Osteocyte (in vitro differentiated cells): ENCODE measurements around the gene RPS19BP1. TPM values are rescaled to one million over a fixed set of nuclear protein-coding genes. Genes with fewer than 3 reads are reported as not detected.

Source experiments
- DNase-seq: peaks from one replicate; pipeline ENCODE4 v3.0.0; 2021; ENCODE audit warnings: mixed read lengths; ENCODE audit not compliant: unreplicated experiment; ENCODE audit errors: extremely low spot score
- H3K27ac Mint-ChIP-seq: one replicate; pipeline ENCODE4 v1.8.0; 2021; ENCODE audit warnings: mild to moderate bottlenecking, mixed read lengths; ENCODE audit not compliant: unreplicated experiment
- H3K27me3 Mint-ChIP-seq: one replicate; pipeline ENCODE4 v1.8.0; 2021; ENCODE audit warnings: mixed read lengths; ENCODE audit not compliant: unreplicated experiment
- H3K36me3 Mint-ChIP-seq: one replicate; pipeline ENCODE4 v1.8.0; 2021; ENCODE audit warnings: mixed read lengths; ENCODE audit not compliant: unreplicated experiment
- H3K4me1 Mint-ChIP-seq: one replicate; pipeline ENCODE4 v1.8.0; 2021; ENCODE audit warnings: mixed read lengths; ENCODE audit not compliant: unreplicated experiment
- H3K4me3 Mint-ChIP-seq: one replicate; pipeline ENCODE4 v1.8.0; 2021; ENCODE audit warnings: mild to moderate bottlenecking, moderate library complexity, mixed read lengths; ENCODE audit not compliant: unreplicated experiment
- H3K9me3 Mint-ChIP-seq: one replicate; pipeline ENCODE4 v1.8.0; 2021; ENCODE audit warnings: mixed read lengths; ENCODE audit not compliant: unreplicated experiment
- total RNA-seq: library from RNA; stranded (reverse); gene quantifications from 2 replicates; pipeline ENCODE4 v1.2.1, GENCODE V29; 2021
- TF ChIP-seq, protein P1 (sequence below): fragments of 200-600 bp; sonication (generic); IDR thresholded peaks from 2 replicates; pipeline ENCODE4 v1.5.0; 2021; ENCODE audit warnings: antibody characterized with exemption, mild to moderate bottlenecking, moderate library complexity

Gene RPS19BP1
- total RNA-seq, 1 donor from 2014 or later, result 53.1 TPM

- Mint-ChIP-seq H3K27me3 (no peaks in the 10 kb centered on the region), H3K36me3 (peaks cover 6% of the 10 kb centered on the region), H3K9me3 (no peaks in the 10 kb centered on the region), H3K27ac (no peak overlapping the region), H3K4me1 (peaks cover 35% of the 10 kb centered on the region), H3K4me3 (no peak overlapping the region)
- no peak for DNase-seq
- TF ChIP-seq, protein P1, sequence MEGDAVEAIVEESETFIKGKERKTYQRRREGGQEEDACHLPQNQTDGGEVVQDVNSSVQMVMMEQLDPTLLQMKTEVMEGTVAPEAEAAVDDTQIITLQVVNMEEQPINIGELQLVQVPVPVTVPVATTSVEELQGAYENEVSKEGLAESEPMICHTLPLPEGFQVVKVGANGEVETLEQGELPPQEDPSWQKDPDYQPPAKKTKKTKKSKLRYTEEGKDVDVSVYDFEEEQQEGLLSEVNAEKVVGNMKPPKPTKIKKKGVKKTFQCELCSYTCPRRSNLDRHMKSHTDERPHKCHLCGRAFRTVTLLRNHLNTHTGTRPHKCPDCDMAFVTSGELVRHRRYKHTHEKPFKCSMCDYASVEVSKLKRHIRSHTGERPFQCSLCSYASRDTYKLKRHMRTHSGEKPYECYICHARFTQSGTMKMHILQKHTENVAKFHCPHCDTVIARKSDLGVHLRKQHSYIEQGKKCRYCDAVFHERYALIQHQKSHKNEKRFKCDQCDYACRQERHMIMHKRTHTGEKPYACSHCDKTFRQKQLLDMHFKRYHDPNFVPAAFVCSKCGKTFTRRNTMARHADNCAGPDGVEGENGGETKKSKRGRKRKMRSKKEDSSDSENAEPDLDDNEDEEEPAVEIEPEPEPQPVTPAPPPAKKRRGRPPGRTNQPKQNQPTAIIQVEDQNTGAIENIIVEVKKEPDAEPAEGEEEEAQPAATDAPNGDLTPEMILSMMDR, result no peak
Observed at GRCh38 chr22:39534092-39534506, 1.6 kb upstream of the RPS19BP1 start.

DNA sequence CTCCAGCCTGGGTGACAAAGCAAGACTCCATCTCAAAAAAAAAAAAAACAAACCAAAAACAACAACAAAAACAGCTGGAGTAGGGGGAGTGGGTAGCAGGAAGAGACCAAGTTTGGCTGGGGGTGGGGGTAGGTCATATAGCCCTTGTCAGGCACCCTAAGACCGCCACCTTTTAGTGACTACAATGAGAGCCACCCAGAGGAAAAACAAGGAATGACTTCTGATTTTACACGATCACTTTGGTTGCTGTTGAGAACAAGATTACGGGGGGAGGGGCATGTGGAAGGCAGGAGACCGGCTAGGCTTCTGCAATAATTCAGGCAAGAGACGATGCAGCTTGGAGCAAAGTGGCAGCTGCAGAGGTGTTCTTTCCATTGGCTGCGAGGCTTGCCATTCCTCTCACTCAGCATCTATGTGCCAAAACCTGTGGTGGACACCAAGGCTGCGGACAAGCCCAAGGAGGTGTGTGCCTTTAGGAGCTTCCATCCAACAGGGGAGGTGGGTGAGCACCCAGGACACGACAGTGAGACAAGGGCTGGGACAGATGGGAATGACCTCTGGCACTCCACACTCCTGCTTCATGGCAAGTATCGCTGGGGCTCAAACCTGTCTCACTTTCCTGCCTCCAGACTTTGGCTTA is 1.7 kb downstream of the RPS19BP1 start:
- H3K36me3 Mint-ChIP-seq, result peaks cover 6% of the 10 kb centered on the region
- H3K4me1 Mint-ChIP-seq, result peaks cover 58% of the 10 kb centered on the region

DNA sequence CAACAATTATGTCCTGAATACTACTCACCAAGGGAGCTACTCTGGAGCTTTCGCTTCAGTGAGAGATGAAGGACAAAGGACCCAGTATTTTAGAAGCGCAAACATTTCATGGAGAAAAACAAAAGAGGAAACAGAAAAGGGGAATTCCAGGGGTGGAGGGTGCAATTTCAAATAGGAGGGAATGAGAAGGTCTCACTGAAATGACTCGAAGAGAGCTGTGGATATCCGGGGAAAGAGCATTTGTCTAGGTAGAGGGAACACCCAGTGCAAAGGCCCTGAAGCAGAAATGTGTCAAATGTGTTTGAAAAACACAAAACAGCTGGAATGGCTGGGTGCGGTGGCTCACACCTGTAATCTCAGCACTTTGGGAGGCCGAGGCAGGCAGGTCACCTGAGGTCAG is 2.4 kb downstream of the RPS19BP1 start:
- TF ChIP-seq, protein P1, result no peak
- H3K27ac Mint-ChIP-seq, result peak overlapping the region; percentile 38
- no peak overlapping the region for H3K4me3 Mint-ChIP-seq
- H3K27me3 Mint-ChIP-seq, result no peaks in the 10 kb centered on the region
- H3K9me3 Mint-ChIP-seq, result no peaks in the 10 kb centered on the region
- H3K4me1 Mint-ChIP-seq, result peaks cover 64% of the 10 kb centered on the region
- no peak for DNase-seq
- peaks cover 12% of the 10 kb centered on the region for H3K36me3 Mint-ChIP-seq

More for the DNA sequence above, 1.7 kb downstream of the RPS19BP1 start:
- Mint-ChIP-seq H3K4me3 (peak overlapping the region; percentile 51), H3K9me3 (no peaks in the 10 kb centered on the region), H3K27me3 (no peaks in the 10 kb centered on the region), H3K27ac (peak overlapping the region; percentile 71)
- TF ChIP-seq, protein P1, result peak; percentile 30
- DNase-seq, result no peak

DNA sequence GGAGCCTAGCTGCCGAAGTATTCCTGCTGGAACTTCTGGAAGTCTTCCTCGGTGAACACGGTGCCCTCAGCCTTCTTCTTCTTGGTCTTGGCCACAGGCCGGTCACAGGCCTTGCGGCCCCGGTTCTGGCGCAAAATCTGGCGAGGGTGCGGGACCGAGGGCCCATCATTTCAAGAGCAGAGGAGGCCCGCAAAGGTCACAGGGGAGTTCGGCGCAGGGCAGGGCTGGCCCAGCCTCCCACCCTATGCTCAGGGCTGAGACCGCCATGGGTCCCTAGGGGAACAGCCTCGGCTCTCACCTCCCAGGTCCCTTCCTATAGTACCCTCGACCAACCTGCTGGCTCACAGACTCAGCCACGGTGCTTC is 3.1 kb downstream of the RPS19BP1 start:
- H3K4me3 Mint-ChIP-seq, result peak overlapping the region; percentile 22
- peaks cover 16% of the 10 kb centered on the region for H3K36me3 Mint-ChIP-seq
- peaks cover 68% of the 10 kb centered on the region for H3K4me1 Mint-ChIP-seq
- no peaks in the 10 kb centered on the region for H3K9me3 Mint-ChIP-seq
- H3K27me3 Mint-ChIP-seq, result no peaks in the 10 kb centered on the region
- TF ChIP-seq, protein P1, result peak; percentile 30
- no peak for DNase-seq
- no peak overlapping the region for H3K27ac Mint-ChIP-seq

DNA sequence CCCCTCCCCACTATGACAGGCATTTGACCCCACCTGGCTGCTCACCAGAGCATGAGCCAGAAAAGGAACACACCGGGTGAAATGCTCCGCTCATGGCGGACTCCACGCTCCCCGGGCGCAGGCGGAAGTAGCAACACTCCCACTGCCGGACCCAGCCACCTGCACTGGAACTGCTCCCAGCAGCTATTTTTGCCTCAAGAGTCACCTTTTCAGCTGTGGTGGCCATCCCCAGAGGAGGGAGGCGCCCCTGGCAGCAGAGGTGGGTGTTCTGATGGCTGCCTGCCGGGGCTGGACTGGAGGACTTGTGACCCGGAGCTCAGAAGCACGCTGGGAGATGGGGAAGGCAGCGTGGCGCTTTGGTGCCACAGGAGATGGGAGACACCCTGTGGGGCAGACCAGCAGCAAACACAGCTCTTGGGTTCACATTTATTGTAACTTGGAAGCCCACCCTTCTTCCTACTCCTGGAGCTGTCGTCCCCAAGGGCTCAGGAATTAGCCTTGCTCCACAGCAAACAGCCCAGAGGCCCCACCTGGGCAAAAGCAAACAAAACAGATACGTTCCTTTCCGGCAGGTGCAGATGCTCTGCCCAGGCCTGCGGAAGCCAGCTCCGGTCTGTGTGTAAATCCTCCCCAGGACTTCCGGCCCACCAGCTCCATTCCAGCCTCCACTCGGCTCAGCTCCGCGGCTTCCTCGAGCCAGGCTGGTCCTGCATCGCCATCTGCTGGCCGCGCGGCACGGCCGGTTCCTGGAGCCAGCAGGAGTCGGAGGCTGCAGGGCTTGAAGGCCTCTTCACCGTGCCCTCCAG is 3.7 kb downstream of the RPS19BP1 start:
- H3K27ac Mint-ChIP-seq, result peak overlapping the region; percentile 81
- H3K36me3 Mint-ChIP-seq, result peaks cover 16% of the 10 kb centered on the region
- TF ChIP-seq, protein P1, result peak; percentile 99
- DNase-seq, result peak; percentile 96
- H3K9me3 Mint-ChIP-seq, result no peaks in the 10 kb centered on the region
- peaks cover 66% of the 10 kb centered on the region for H3K4me1 Mint-ChIP-seq
- no peaks in the 10 kb centered on the region for H3K27me3 Mint-ChIP-seq
- peak overlapping the region; percentile 22 for H3K4me3 Mint-ChIP-seq
